Fibroblast of skin of scalp (primary cell): ENCODE data around the gene MAPK14. TPM values are rescaled to one million over a fixed set of nuclear protein-coding genes. Genes with fewer than 3 reads are reported as not detected.
A peak's percentile ranks its signal among the peaks of the same experiment; 100 is the strongest.
"Not testable (repeated sequence)": the region's sequence is repeated elsewhere in the genome, so short reads cannot be mapped to it uniquely, and the experiment has no call there.

Experiments used
- DNase-seq: peaks from one replicate; pipeline ENCODE4 v3.0.0-alpha.2; 2013
- polyA plus RNA-seq, 2 experiments: library from polyadenylated mRNA; unstranded; fragments of 120-200 nt; gene quantifications; one replicate each; pipeline ENCODE4 v1.2.1, GENCODE V29; 2013; ENCODE audit not compliant: insufficient read length in 2 of 2

MAPK14 gene
- 33.5 TPM for polyA plus RNA-seq (2013, experiment 1 of 2; ENCODE audit: insufficient read length)
- 34.9 TPM for polyA plus RNA-seq (2013, experiment 2 of 2; ENCODE audit: insufficient read length)

DNA sequence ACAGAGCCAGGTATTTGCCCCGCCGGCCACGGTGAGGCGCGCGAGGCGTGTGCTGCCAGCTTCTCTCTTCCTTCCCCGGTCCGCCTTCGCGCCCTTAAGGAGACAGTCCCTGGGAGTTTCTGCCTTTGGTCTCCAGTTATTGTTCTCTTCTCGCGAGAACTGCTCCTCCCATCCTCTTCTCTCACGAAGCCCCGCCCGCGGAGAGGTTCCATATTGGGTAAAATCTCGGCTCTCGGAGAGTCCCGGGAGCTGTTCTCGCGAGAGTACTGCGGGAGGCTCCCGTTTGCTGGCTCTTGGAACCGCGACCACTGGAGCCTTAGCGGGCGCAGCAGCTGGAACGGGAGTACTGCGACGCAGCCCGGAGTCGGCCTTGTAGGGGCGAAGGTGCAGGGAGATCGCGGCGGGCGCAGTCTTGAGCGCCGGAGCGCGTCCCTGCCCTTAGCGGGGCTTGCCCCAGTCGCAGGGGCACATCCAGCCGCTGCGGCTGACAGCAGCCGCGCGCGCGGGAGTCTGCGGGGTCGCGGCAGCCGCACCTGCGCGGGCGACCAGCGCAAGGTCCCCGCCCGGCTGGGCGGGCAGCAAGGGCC lies at the start of gene MAPK14:
Gene MAPK14, plus strand, starts transcription at position 308 of the 587 bp plus-strand sequence. CDS start 350 bp downstream, outside the sequence.
- DNase-seq, result peak; percentile 100

DNA sequence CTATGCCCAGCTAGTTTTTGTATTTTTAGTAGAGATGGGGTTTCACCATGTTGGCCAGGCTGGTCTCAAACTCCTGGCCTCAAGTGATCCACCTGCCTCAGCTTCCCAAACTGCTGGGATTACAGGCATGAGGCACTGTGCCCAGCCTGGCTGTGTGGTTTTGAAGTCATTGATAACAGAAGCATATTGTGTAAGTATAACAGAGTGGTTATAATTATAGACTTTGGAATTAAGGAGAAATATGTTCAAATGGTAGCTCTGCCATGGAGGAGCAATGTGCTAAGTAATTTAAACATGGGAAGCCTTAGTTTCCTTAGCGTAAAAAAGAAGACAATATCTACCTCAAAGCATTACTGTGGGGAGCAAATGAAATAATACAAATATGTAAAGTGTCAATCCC lies 47.5 kb upstream of the MAPK14 start:
- DNase-seq, result not testable (repeated sequence)

DNA sequence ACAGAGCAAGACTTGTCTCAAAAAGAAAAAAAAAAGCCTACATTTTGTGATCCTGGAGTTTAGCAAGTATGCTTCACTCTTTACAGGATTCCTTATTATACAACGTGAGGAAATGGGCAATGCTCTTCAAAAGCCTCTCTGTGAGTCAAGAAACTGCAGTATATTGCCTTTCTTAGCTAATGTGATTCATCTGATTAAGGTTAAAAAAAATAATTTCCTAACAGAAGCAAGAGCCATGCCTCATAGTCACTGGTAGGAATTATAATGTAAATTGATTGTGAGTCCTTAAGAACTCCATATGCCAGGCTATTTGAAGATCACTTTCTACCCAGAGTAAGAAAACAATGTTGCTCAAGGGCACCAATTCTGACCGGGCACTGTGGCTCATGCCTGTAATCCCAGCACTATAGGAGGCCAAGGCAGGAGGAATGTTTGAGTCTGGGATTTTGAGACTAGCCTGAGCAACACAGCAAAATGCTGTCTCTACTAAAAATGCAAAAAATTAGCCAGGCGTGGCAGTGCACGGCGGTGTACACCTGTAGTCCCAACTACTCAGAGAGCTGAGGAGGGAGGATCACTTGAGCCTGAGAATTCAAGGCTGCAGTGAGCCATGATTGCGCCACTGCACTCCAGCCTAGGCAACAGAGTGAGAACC lies 46.5 kb upstream of the MAPK14 start:
- DNase-seq, result no peak

DNA sequence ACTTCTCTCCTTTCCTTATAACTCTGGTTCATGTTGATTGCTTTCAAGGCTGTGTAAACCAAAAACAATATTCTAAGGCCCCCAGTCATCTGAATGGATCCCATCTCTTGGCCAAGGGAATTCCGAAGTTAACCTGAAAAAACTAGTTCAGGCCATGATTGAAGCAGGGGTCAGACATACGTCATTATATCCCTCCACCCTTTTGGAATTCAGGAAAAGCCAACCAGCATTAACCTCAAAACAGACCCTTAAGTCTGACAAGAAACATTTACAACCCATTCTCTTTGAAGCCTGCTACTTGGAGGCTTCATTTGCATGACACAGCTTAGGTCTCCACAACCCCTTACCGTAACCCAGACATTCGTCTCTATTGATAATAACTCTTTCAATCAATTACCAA lies 42.9 kb upstream of the MAPK14 start:
- DNase-seq, result no peak

DNA sequence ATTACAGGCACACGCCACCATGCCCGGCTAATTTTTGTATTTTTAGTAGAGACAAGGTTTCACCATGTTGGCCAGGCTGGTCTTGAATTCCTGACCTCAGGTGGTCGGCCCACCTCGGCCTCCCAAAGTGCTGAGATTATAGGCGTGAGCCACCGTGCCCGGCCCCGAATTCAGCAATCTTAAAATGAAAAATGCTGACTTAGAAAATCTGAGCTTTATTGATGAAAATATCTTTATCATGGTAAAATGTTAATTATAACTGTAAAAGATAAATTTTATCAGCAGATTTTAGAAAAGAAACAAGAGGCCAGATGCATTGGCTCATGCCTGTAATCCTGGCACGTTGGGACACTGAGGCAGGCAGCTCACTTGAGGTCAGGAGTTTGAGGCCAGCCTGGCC lies 39.6 kb upstream of the MAPK14 start:
- not testable (repeated sequence) for DNase-seq

DNA sequence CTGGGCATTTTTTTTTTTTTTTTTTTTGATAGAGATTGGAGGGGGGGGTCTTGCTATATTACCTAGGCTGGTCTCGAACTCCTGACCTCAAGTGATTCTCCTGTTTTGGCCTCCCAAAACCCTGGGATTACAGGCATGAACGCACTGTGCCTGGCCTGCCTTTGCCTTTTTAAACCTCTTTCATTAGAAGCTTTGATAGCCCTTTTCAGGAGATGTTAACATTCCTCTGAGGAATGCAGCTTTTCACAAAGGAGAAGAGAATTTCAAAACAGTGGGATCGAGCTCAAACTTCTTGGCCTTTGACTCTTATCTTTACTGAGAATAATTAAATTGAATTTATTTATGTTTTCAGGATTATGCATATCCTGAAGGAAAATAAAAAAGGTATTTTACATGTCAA lies 34.5 kb upstream of the MAPK14 start:
- DNase-seq, result no peak

DNA sequence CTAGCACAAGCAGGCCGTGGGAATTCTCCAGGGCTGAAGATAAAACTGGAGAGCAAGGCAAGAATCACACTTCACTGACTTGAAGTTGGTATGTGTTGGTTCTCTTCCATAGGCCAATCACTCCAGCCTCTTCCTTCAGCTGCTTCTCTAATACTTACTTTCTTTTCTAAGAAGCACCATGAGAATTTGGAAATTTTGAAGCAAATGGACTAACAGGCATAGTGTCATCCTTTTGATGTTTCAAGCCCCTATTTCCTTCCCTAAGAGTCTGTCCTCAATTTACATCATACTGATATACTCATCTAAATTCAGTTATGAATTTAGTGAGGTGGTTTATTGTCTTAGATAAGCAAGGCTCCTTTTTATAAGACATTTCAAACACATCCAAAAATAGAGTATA lies 27.2 kb upstream of the MAPK14 start:
- no peak for DNase-seq

DNA sequence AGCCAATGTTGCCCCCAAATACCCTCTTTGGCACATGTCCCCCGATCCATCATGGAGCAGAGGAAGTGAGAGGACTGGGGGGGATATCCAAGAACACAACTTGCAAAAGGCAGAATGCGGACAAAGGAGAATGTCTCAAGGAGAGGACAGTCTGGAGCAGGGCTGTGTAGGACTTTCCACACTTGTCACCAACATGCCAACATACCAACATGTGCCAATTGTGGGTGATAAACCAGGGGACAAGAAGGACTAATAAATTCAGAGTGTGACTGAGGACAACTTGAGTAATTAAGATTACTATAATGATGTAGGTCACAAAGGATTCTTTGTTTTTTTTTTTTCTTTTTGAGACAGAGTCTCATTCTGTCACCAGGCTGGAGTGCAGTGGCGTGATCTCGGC lies 11.9 kb upstream of the MAPK14 start:
- DNase-seq, result no peak

DNA sequence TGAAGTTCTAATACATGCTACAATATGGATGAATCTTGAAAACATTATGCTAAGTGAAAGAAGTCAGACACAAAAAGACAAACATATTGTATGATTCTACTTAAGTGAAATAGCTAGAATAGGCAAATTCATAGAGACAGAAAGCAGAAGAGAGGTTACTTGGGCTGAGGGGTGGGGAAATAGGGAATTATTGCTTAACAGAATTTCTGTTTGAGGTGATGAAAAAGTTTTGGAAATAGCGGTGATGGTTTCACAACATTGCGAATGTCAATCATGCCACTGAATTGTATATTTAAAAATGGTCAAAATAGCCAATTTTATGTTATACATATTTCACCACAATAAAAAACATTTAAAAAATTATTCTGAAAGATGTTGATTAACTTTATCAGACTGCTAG lies 9.3 kb upstream of the MAPK14 start:
- DNase-seq, result no peak

DNA sequence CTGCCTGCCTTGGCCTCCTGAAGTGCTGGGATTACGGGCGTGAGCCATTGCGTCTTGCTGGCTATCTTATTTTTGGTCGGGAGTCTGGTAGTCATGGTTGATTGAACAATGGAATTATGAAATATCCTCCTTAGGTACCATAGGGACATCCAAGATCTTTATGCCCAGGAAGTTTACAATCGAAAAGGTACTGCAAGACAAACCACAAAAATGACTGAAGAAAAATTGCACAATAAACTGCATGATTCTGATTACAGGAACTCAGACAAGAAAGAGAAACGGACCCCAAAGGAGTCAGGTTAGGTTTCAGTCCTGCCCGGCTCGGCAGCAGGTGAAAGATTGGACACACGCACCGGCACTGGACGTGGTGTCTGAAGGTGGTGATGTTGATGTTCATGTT lies 8.4 kb upstream of the MAPK14 start:
- DNase-seq, result no peak

DNA sequence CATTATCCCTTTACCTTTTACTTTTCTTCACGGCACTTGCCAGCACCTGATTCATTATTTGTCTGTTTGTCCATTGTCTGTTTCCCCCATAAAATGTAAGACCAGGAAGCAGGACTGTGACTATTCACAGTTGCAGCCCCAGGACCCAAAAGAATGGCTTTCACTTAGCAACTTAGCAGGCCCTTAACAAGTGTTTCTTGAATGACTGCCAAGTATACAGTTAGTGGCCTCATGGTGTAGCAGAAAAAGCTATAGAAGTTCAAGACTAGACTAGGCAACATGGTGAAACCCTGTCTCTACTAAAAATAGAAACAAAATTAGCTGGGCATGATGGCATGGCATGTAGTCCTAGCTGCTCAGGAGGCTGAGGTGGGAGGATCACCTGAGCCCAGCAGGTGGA lies 7.5 kb upstream of the MAPK14 start:
- no peak for DNase-seq

DNA sequence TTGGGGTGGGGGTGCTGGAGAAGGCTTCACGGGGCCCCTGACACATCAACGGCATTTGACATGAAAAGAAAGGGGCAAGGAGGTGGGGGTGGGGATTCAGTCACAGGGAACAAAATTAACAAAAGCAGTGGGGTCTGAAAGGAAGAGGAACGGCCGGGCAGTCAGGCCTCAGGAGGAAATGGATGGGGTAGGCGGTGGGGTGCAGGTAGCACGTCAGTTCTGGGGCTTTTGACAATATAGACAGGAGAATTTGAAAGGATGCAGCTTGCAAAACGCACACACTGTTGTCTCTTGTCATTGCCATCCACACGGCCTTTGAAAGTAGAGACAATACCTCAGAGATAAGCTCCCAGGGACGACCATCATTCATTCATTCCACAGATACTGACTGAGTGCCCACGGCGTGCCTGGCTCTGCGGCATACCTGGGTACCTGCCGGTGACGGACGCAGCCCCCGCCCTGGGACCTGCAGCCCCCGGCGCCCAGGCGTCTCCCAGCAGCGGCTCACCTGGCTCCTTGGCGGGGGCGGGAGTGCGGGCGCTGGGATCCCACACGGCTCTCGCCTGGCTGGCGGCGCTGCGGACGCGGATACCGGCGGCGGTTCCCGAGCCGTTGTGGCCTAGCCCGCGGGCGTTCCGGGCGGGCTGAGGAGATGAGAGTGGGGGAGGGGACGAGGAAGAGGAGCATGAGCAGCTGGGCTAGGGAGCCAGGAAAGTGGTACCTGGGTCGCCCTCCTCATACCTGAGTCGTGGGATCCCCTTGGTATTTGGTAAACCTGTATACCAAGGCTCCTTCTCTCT lies 3.4 kb upstream of the MAPK14 start, which contains the start of gene SLC26A8:
Gene SLC26A8, minus strand, starts transcription at position 646 of the 800 bp plus-strand sequence. CDS start 4,934 bp downstream, outside the sequence.
- DNase-seq, result no peak

DNA sequence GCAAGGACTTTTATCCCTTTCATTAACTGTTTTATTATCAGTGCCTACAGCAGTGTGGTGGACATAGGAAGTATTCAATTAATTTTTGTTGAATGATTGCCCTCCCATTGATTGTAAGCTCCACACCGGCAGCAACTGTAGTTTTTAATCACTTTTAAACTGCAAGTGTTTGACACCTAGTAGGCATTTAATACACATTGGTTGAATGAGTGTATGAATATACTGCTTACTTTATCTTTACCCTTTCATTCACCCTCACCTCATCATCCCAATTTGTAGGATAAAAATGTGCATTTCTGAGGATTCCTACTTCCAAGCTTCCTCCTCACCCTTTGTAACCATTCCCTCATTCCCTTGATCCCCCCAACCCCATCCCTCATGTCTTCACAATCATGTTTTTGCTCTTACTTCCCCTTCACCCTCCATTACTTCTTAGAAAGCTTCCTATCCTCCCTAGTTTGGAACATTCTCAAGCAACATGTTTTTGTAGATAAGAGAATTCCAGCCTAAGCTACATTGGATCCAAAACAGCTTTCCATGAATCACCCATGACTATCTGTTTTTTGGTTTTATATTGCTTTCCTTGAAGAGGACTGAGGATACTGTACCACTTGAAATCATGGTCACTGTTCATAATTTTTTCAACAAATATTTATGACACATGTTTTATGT lies 2.2 kb upstream of the MAPK14 start:
- peak; percentile 11 for DNase-seq

DNA sequence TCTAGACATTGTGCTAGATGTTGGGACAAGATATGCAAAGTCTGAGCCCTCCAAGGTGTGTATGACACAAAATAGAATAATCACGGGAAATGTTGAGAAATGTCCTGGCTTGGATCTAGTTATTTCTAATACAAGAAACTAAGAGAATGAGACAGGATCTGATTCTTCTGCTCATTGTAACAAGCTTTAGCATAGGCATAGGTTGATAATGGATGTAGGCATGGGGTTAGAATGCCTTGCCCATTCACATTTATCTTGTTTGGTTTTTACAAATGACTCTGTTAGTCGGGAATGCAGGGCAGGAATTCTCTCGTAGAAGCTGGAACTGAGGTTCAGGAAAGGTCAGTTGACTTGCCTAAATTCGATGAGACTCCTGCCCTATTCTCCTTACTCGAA lies 1.7 kb upstream of the MAPK14 start:
- DNase-seq, result peak; percentile 18

DNA sequence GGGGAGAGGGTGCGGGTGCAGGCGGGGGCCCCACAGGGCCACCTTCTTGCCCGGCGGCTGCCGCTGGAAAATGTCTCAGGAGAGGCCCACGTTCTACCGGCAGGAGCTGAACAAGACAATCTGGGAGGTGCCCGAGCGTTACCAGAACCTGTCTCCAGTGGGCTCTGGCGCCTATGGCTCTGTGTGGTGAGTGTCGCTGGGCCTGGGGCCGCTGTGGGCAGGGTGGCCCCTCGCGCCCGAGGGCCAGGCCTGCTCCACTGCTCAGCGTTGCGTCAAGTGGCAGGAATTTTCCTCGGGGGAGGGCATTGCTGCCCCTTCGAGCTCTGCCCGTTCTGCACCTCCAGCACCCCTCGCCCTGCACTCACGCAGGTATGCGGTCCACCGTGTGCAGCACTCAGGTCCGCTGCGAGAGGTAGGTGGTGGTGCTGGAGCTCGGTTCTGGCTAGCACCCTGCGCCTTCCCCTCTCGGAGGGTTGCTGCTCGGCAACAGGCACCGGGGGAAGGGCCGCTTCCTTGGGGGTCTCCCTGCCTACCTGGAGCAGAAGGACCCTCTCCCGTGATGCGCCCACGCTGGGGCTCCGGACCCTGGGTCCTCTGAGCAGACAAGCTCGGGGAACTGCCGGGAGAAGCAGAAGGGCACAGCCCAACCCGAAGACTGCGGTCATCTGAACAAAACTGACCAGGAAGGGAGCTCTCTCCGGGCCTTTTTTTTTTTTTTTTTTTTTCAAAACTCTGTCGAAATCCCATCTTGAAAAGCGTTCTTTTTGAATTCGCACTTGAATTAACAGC lies 674 bp downstream of the MAPK14 start:
- DNase-seq, result peak; percentile 13

DNA sequence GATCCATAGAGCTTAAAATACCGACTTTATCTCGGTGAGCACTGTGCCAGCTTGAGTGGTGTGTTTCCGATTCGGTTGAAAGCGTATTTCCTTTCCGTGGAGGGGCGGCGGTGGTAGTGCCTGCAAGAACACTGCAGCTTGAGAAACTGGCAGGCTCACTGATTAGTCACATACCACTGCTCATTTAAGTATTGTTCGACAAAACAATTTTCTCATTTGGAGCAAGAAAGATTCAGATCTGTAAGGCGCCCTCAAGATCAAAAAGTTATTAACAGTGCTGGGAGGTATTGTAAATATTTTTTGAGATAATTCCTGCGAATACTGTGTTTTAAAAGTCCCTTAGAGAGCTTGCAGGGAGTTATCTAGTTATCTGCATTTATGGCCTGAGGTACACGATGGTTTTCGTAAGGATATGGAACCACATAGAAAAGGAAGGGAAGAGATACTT lies 1.3 kb downstream of the MAPK14 start:
- DNase-seq, result peak; percentile 57

DNA sequence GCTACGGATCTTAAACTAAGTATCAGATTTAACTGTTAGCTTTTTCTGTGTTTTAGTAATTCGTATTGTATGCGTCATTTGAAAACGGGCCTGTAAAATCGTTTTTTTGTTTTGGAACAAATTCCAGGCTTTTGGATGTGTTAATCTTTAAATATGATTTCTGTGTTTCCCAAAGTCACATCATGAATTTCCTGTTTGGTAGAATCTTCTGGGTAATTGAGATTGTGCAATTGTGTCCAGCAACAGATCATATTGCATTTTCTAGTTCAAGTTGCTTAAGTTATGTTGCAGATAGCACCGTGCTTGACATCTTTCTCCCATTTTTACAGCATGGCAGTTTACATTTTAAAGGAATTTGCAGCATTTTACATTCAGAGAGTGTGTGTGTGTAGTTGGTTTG lies 1.9 kb downstream of the MAPK14 start:
- peak; percentile 60 for DNase-seq

DNA sequence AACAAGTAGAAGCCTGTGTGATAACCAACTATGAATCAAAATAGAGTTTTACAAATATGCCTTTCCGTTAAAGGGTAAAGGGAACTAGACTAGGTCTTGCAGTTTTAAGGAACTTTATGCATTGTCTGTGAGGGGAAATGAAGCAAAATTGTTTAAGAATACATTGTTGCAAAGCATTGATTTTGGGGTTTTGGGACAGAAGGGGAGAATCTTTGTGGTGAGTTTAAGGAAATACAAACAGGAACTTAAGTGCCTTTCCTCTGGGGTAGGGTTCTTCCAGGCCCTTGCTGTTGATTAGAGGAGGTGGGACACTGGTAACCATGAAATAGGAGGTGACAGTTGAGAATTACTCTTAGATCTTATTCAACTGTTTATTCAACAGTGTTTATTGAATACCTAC lies 4.7 kb downstream of the MAPK14 start:
- no peak for DNase-seq

DNA sequence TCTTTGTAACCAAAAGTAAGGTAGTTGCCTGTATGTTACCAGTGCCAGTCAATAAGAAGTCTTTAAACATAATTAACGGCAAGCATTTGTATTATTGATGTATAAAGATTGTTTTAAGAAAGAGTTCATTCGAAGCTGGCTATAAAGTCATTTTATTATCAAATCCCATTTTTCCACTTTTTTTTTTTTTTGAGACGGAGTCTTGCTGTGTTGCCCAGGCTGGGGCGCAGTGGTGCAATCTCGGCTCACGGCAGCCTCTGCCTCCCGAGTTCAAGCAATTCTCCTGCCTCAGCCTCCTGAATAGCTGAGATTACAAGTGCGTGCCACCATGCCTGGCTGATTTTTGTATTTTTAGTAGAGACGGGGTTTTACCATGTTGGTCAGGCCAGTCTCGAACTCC lies 5.5 kb downstream of the MAPK14 start:
- DNase-seq, result not testable (repeated sequence)

DNA sequence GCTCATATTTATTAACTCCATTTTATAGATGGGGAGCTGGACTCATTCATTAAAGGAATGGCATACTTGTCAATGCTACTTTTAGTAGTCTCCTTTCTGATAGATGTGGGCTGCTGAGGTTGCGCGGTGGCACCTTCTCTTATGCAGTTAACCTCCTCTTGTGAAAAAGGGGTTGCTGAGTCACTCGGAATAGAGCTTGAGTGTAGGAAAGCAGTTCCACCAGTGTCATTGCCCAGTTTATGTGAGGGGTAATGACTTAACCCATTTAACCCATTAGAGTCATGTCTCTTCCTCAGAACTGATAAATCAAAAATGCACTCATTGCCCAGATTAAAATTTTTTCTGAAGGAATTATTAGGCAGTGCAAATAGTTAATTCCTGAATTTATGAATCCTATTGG lies 6.3 kb downstream of the MAPK14 start:
- DNase-seq, result peak; percentile 2

DNA sequence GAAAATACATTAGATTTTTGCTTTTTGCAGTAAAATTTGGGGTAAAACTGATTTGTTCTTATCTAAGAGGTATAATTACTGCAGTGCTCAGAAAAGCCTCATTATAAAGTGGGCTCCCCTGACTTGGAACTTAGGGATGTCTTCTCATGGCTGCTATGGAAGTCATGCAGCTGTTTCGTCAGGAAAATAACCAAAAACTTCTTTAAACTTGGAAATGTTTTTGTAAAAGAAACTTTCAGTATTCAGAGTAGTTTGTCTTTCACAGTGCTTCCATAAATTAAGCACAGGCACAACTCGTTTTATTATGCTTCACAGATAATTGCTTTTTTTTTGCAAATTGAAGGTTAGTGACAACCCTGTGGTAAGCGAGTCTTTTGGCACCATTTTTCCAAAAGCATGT lies 6.8 kb downstream of the MAPK14 start:
- no peak for DNase-seq

DNA sequence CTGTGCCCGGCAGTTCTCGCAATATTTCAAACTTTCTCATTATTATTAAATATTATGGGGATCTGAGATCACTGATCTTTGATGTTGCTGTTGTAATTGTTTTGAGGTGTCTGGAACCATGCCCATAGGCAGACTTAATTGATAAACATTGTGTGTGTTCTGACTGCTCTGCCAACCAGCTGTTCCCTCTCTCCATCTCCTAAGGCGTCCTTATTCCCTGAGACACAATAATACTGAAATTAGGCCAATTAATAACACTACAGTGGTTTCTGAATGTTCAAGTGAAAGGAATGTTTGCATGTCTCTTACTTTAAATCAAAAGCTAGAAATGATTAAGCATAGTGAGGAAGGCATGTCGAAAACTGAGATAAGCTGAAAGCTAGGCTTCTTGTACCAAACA lies 7.6 kb downstream of the MAPK14 start:
- no peak for DNase-seq
